PC-9 (cell line): Measurements from ENCODE around the gene SNRNP70.

Experiments used
- EZH2 ChIP-seq: fragments of 200-600 bp; sonication (generic); IDR thresholded peaks from 2 replicates; pipeline ENCODE4 v1.8.0; 2017; ENCODE audit warnings: antibody characterized with exemption, low read depth
- TF ChIP-seq, protein P1 (sequence below): fragments of 200-600 bp; sonication (generic); conservative IDR thresholded peaks from 2 replicates; pipeline ENCODE4 v1.6.1; 2017; ENCODE audit warnings: mixed run types, antibody characterized with exemption, mild to moderate bottlenecking, moderate library complexity

DNA sequence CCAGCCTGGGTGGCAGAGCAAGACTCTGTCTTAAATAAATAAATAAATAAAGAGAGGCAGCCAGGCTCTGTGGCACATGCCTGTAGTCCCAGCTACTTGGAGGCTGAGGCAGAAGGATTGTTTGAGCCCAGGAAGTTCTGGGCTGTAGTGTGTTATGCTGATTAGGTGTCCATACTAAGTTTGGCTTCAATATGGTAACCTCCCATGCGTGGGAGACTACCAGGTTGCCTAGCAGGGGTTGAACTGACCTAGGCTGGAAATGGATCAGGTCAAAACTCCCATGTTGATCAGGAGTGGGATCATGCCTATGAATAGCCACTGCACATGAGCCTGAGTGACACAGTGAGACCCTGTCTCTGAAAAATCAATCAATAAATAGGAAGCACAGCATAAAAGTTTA is 4.0 kb upstream of the SNRNP70 start:
- TF ChIP-seq, protein P1, sequence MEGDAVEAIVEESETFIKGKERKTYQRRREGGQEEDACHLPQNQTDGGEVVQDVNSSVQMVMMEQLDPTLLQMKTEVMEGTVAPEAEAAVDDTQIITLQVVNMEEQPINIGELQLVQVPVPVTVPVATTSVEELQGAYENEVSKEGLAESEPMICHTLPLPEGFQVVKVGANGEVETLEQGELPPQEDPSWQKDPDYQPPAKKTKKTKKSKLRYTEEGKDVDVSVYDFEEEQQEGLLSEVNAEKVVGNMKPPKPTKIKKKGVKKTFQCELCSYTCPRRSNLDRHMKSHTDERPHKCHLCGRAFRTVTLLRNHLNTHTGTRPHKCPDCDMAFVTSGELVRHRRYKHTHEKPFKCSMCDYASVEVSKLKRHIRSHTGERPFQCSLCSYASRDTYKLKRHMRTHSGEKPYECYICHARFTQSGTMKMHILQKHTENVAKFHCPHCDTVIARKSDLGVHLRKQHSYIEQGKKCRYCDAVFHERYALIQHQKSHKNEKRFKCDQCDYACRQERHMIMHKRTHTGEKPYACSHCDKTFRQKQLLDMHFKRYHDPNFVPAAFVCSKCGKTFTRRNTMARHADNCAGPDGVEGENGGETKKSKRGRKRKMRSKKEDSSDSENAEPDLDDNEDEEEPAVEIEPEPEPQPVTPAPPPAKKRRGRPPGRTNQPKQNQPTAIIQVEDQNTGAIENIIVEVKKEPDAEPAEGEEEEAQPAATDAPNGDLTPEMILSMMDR, result no peak
- no peak for TF ChIP-seq EZH2
